Heart right ventricle (tissue), 16 donors: ENCODE measurements around the gene DPP10. TPM values are rescaled to one million over a fixed set of nuclear protein-coding genes. Genes with fewer than 3 reads are reported as not detected.

Experiments used
- ATAC-seq, 8 donors: fragments of 200-7000 bp; cut with Tn5 transposase; one replicate each; pipeline ENCODE4 v1.9.1; 2020; ENCODE audit warnings: mild to moderate bottlenecking in 8 of 8, moderate library complexity in 8 of 8, moderate number of reproducible peaks in 1 of 8
- DNase-seq, 2 donors: peaks; one replicate each; pipeline ENCODE4 v3.0.0-alpha.2; 2020
- H3K27ac ChIP-seq, 10 donors: fragments of 200-600 bp; sonication (generic) in 2 of 10; one replicate each; pipeline versions ENCODE4 v1.5.0 to v1.8.0; 2020 to 2022; ENCODE audit warnings: mild to moderate bottlenecking in 3 of 10
- H3K27me3 ChIP-seq, 7 donors: fragments of 200-600 bp; one replicate each; pipeline ENCODE4 v1.8.0; 2021 to 2022; ENCODE audit warnings: mild to moderate bottlenecking in 2 of 7
- H3K36me3 ChIP-seq, 9 donors: fragments of 200-600 bp; sonication (generic) in 1 of 9; one replicate each; pipeline versions ENCODE4 v1.5.0 to v1.8.0; 2020 to 2022; ENCODE audit warnings: mild to moderate bottlenecking in 2 of 9
- H3K4me1 ChIP-seq, 9 donors: fragments of 200-600 bp; sonication (generic) in 1 of 9; one replicate each; pipeline versions ENCODE4 v1.5.0 to v1.8.0; 2020 to 2022; ENCODE audit warnings: mild to moderate bottlenecking in 4 of 9
- H3K4me3 ChIP-seq, 10 donors: fragments of 200-600 bp; sonication (generic) in 2 of 10; one replicate each; pipeline versions ENCODE4 v1.5.0 to v1.8.0; 2020 to 2022; ENCODE audit warnings: mild to moderate bottlenecking in 7 of 10, moderate library complexity in 2 of 10
- H3K9me3 ChIP-seq, 11 donors: fragments of 200-600 bp in 10 of 11; sonication (generic) in 2 of 11; one replicate each; pipeline versions ENCODE4 v1.5.0 to v1.8.0; 2013 to 2022; ENCODE audit warnings: mild to moderate bottlenecking in 2 of 11, control low read depth in 1 of 11, moderate library complexity in 1 of 11
- WGBS, 2 donors: extraction: QIAGEN DNeasy Blood & Tissue Kit; methylation state at CpG; one replicate each; pipeline ENCODE4 v1.1.7; 2013; ENCODE audit warnings: inconsistent platforms in 1 of 2; 5-methylcytosine and 5-hydroxymethylcytosine counted together
- intact Hi-C, 10 donors: fragments of 100-400 bp; cut with DNase I; formaldehyde crosslinking; loops; one replicate each; pipeline versions ENCODE4 v1.11.1 to v1.14.2; 2022
- polyA plus RNA-seq, 2 donors: library from polyadenylated mRNA; stranded (reverse); fragments of 200-250 nt; gene quantifications; one replicate each; pipeline ENCODE4 v1.2.3, GENCODE V29; 2013
- total RNA-seq, 10 donors: library from RNA; stranded (reverse); fragmentation: NEBNext Ultra II Directional in 3 of 10; extraction: Animal tissue kit (Norgen Biotek cat#: 25700) in 3 of 10; gene quantifications; one replicate each; pipeline versions ENCODE4 v1.2.1 to v1.2.4, GENCODE V29; 2021 to 2023
- TF ChIP-seq, protein P1 (sequence below), 9 donors: fragments of 200-600 bp; sonication (generic) in 2 of 9; IDR thresholded peaks; one replicate each; pipeline versions ENCODE4 v1.5.0 to v1.8.0; 2021 to 2022; ENCODE audit warnings: antibody characterized with exemption in 9 of 9, mild to moderate bottlenecking in 5 of 9, moderate library complexity in 1 of 9
- donor health status: Arrhythmogenic right ventricular cardiomyopathy.
- donor health status: ischemic (EF 13 %, LVEDD 7.1; RV severe dilation, severe dysfunction).
- donor health status: healthy with polysubstance abuse.
- donor health status: DM: no; HTN: yes; CAD: no.
- donor health status: DM: no; HTN: no; CAD: no.
- donor health status: ischemic (EF 25% LVEDD 6.9; RV normal size, moderate dysfunction).
- donor health status: ischemic (EF 25% LVEDD 5.7; RV mildly dilated, moderate dysfunction).
- donor health status: healthy.
- donor health status: DM: yes; HTN: yes; CAD: no.
- donor health status: Ischemic cardiomyopathy.
- donor health status: ischemic (EF 35%, LVEDD 5.7; RV mildly dilated, moderate dysfunction).
- donor health status: nonischemic (EF 11% LVEDD 7.7; RV severe dilation, severe dysfunction).
- donor health status: DM: yes; HTN: yes; CAD: no.
- donor health status: PGD.
- donor health status: ischemic (EF 29% LVEDD 5.4; RV normal size, mild dysfunction).
- donor health status: nonischemic (EF 23%, LVEDD 6.1; RV moderate dilation, normal function).

DPP10 gene
- total and polyA plus RNA-seq, 12 donors = 0.15 to 0.49 (median 0.38) TPM; not detected in 9

- WGBS, 2 donors = 56 to 63% methylated on average over 4 of the region's 4 CpGs
- TF ChIP-seq, protein P1, sequence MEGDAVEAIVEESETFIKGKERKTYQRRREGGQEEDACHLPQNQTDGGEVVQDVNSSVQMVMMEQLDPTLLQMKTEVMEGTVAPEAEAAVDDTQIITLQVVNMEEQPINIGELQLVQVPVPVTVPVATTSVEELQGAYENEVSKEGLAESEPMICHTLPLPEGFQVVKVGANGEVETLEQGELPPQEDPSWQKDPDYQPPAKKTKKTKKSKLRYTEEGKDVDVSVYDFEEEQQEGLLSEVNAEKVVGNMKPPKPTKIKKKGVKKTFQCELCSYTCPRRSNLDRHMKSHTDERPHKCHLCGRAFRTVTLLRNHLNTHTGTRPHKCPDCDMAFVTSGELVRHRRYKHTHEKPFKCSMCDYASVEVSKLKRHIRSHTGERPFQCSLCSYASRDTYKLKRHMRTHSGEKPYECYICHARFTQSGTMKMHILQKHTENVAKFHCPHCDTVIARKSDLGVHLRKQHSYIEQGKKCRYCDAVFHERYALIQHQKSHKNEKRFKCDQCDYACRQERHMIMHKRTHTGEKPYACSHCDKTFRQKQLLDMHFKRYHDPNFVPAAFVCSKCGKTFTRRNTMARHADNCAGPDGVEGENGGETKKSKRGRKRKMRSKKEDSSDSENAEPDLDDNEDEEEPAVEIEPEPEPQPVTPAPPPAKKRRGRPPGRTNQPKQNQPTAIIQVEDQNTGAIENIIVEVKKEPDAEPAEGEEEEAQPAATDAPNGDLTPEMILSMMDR (IDR thresholded peaks at IDR 0.05) = no peak
- Histone ChIP-seq H3K27me3 (peaks cover 0 to 12% (median 0%) of the 10 kb centered on the region in 7 donors), H3K36me3 (no peaks in the 10 kb centered on the region), H3K27ac (no peak overlapping the region), H3K4me1 (no peaks in the 10 kb centered on the region), H3K4me3 (no peak overlapping the region), H3K9me3 (no peaks in the 10 kb centered on the region)
- intact Hi-C loops = no loop called here
- ATAC-seq = no peak
- DNase-seq = no peak
Observed at GRCh38 chr2:114609203-114609602, 166.8 kb downstream of the DPP10 start.

GRCh38 chr2:114609801-114610200 is 167.4 kb downstream of the DPP10 start:
- Histone ChIP-seq H3K27me3 (peaks cover 0 to 12% (median 0%) of the 10 kb centered on the region in 7 donors), H3K4me1 (no peaks in the 10 kb centered on the region), H3K27ac (no peak overlapping the region), H3K36me3 (no peaks in the 10 kb centered on the region), H3K4me3 (no peak overlapping the region), H3K9me3 (no peaks in the 10 kb centered on the region)
- ATAC-seq (no peak), DNase-seq (no peak)
- intact Hi-C loops = no loop called here
- 64 to 68% methylated on average over 8 of the region's 8 CpGs for WGBS, 2 donors
- TF ChIP-seq, protein P1 (IDR thresholded peaks at IDR 0.05) = no peak

DNA sequence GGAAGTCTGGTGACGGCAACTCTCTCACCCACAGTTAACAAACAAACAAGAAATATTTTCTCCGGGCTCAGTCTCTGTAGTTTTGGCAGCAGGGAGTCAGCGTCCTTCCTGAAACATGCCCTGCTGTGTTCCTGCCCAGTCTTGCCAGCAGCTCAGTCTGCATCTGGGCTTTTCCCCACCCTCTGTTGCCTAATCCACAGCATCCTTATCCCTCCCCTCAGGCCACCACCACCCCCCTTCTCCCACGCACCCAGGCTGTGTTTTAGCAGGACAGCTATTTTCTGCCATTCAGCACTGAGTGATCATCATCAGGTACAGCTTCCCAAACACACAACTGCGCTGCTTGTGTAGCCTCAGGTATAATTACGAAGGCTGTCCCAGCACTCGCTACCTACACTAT is 168.2 kb downstream of the DPP10 start:
- ATAC-seq = no peak
- H3K36me3 ChIP-seq = no peaks in the 10 kb centered on the region
- no peak overlapping the region for H3K4me3 ChIP-seq
- H3K4me1 ChIP-seq = no peaks in the 10 kb centered on the region
- H3K27ac ChIP-seq = no peak overlapping the region
- WGBS, 2 donors = 47 to 48% methylated on average over 7 of the region's 7 CpGs
- no peak for DNase-seq
- intact Hi-C loops = no loop called here
- TF ChIP-seq, protein P1 (IDR thresholded peaks at IDR 0.05) = no peak
- H3K9me3 ChIP-seq = no peaks in the 10 kb centered on the region
- peaks cover 0 to 12% (median 0%) of the 10 kb centered on the region in 7 donors for H3K27me3 ChIP-seq

- no peak for ATAC-seq
- no peak for DNase-seq
- peaks cover 0 to 12% (median 0%) of the 10 kb centered on the region in 7 donors for H3K27me3 ChIP-seq
- no peaks in the 10 kb centered on the region for H3K9me3 ChIP-seq
- WGBS, 2 donors = 84 to 89% methylated on average over 4 of the region's 4 CpGs
- no peaks in the 10 kb centered on the region for H3K36me3 ChIP-seq
- H3K4me1 ChIP-seq = no peaks in the 10 kb centered on the region
- intact Hi-C loops = no loop called here
- no peak overlapping the region for H3K4me3 ChIP-seq
- TF ChIP-seq, protein P1 (IDR thresholded peaks at IDR 0.05) = no peak
- no peak overlapping the region for H3K27ac ChIP-seq
Observed at GRCh38 chr2:114614592-114614991, 172.2 kb downstream of the DPP10 start.
